ENCODE measurements around the gene ATAD1. TPM values are rescaled to one million over a fixed set of nuclear protein-coding genes. Genes with fewer than 3 reads are reported as not detected.

ATAD1 gene
- total and polyA plus RNA-seq, 2 of the 4 experiments (the other 2 are of a cell fraction): 12.7 to 21.9 TPM

DNA sequence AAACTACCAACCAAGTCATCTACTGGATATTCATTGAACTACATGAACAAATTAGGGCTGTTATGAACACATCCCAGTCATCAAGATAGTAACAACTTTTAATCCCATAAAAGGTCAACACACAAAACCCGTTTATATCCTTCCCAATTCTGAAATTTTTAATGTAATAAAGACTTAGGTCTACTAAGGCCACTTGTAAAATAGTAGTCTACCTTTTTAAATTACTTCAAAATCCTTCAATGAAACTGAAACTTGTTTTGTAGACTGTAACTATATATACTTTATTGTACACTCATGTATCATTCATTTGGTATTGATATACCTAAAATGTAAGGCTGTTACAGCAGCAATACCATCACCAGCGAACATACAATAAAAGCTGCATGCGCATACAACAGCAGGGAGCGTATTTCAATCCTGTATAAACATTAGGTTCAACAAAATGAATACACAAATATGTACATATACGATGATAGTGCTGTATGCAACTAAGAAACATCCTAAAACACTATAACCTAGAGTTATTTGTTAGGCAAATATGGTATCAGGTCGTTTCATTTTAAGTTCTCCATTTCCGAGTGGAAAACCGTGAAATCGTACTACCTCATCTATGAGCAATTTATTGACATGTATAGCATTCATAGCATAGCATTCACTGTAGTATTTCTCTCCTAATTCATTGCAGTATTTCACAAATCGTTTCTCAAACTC is 973 bp downstream of the ATAD1 start (continued):
- no peak for TF ChIP-seq RFX5 (IDR thresholded peaks at IDR 0.05; ENCODE audit: low read depth, low read length)

DNA sequence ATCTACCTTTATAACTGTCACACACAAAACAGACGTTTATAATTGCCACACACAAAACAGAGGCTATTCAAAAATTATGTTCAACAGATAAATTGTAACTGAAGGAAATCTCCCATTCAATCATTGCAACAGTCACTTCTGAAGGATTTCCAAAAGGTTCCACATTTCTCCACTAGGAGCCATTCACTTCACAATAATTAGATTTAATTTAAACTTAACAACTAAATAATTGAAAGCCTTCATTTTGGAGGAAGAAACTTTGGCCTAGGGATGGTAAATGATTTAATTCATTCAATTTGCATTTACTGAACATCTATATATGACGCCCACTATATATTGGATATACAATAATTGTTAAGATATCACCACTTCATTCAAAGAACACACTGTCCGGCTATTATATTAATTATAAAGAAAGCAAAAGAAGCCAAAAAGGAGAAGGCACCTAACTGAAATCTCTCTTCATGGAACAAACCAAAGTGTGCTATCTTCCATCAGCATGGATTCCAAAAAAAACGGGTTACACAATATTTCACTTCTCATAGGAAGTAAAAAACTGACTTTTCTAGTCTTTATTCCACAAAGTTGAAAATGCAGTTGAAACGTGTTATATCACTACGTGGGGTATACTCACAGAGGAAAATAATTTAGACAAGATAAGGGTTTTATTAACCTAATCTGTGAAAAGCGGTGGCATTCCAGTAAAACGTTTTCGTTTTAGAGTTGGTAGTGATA is 1.7 kb downstream of the ATAD1 start:
- no peak for ATAC-seq (ENCODE audit: low read depth)
- H2AK9ac ChIP-seq (replicated peaks; ENCODE audit: low read depth, low read length, poor library complexity): no peak overlapping the region
- no peak overlapping the region for H4K8ac ChIP-seq (ENCODE audit: low read depth in 2 of 2, low read length in 2 of 2)
- peak overlapping the region; percentile 88 for H3K4me2 ChIP-seq (ENCODE audit: low read depth, low read length)
- peaks cover 16 to 26% of the 10 kb centered on the region in 2 experiments for H3K79me1 ChIP-seq (ENCODE audit: low read depth in 1 of 2, low read length in 2 of 2)
- CTCF ChIA-PET: no interaction called here
- no peak overlapping the region for H3K14ac ChIP-seq (replicated peaks; ENCODE audit: low read depth, low read length)
- TF ChIP-seq, protein P1, sequence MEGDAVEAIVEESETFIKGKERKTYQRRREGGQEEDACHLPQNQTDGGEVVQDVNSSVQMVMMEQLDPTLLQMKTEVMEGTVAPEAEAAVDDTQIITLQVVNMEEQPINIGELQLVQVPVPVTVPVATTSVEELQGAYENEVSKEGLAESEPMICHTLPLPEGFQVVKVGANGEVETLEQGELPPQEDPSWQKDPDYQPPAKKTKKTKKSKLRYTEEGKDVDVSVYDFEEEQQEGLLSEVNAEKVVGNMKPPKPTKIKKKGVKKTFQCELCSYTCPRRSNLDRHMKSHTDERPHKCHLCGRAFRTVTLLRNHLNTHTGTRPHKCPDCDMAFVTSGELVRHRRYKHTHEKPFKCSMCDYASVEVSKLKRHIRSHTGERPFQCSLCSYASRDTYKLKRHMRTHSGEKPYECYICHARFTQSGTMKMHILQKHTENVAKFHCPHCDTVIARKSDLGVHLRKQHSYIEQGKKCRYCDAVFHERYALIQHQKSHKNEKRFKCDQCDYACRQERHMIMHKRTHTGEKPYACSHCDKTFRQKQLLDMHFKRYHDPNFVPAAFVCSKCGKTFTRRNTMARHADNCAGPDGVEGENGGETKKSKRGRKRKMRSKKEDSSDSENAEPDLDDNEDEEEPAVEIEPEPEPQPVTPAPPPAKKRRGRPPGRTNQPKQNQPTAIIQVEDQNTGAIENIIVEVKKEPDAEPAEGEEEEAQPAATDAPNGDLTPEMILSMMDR (conservative IDR thresholded peaks at IDR 0.05; ENCODE audit: low read depth, low read length): 0 out of 2 replicates have a peak, but pooled peaks have one; percentile 9
- no peak for TF ChIP-seq MAFK (IDR thresholded peaks at IDR 0.05; ENCODE audit: low read depth, low read length)
- no peak overlapping the region for H3K18ac ChIP-seq (ENCODE audit: low read depth, low read length)
- no TSS peak for BruUV-seq (replicated peaks)
- H3K27me3 ChIP-seq (ENCODE audit: control insufficient read depth, insufficient read depth, low read length): no peaks in the 10 kb centered on the region
- H2BK120ac ChIP-seq (ENCODE audit: low read depth, low read length): no peak overlapping the region
- in situ Hi-C loops (cut with MboI; ENCODE audit: low sequenced_read_pairs): no loop called here
- H3K36me3 ChIP-seq (ENCODE audit: control insufficient read depth, insufficient read depth, low read length): peaks cover 2% of the 10 kb centered on the region; the same call in 1 of the 2 replicates
- POLR2A ChIA-PET (ENCODE audit: unreplicated experiment): no interaction called here
- WGBS, 2 experiments (ENCODE audit: extremely low coverage in 2 of 2, insufficient read length in 1 of 2): no CpG with 5 or more reads among the region's 9 CpGs
- H4K20me1 ChIP-seq (ENCODE audit: insufficient read depth, low read length): no peaks in the 10 kb centered on the region; the same call in 1 of the 2 replicates
- H4K5ac ChIP-seq (ENCODE audit: low read depth, low read length): no peak overlapping the region
- H2AFZ ChIP-seq (replicated peaks; ENCODE audit: low read length, poor library complexity): no peak overlapping the region
- no peak overlapping the region for H3K23ac ChIP-seq (ENCODE audit: low read depth, low read length)
- no peaks in the 10 kb centered on the region for H3K9me3 ChIP-seq (ENCODE audit: control insufficient read depth, insufficient read depth, low read length)
- no peak overlapping the region for H2AK5ac ChIP-seq (ENCODE audit: low read depth, low read length)
- dilution Hi-C loops (cut with HindIII; ENCODE audit: low sequenced_read_pairs, unreplicated experiment): no loop called here
- H3K9ac ChIP-seq (ENCODE audit: low read depth, low read length): no peak overlapping the region; the same call in 1 of the 2 replicates
- H3K4me3 ChIP-seq (ENCODE audit: insufficient read depth, low read depth, low read length): no peak overlapping the region
- H3K27ac ChIP-seq (ENCODE audit: insufficient read depth, low read length): no peak overlapping the region
- no peak overlapping the region for H4K91ac ChIP-seq (ENCODE audit: insufficient read depth, low read depth, low read length)
- H3K56ac ChIP-seq (ENCODE audit: extremely low read depth, insufficient read depth, low read length): no peak overlapping the region
- intact Hi-C loops (cut with micrococcal nuclease): no loop called here
- no peak overlapping the region for H3K4ac ChIP-seq (ENCODE audit: low read depth, low read length)
- H2BK5ac ChIP-seq (ENCODE audit: low read depth, low read length, poor library complexity, severe bottlenecking): no peak overlapping the region
- H2BK20ac ChIP-seq (ENCODE audit: low read depth, low read length): no peak overlapping the region
- DNase-seq: no peak
- H3K9me1 ChIP-seq (ENCODE audit: insufficient read depth, low read length): no peaks in the 10 kb centered on the region; the same call in 1 of the 2 replicates
- no peaks in the 10 kb centered on the region for H3K4me1 ChIP-seq (ENCODE audit: control insufficient read depth, insufficient read depth, low read length)
- H2BK15ac ChIP-seq (ENCODE audit: low read depth, low read length): no peak overlapping the region

Measured in IMR-90 (cell line).